Body of pancreas (tissue), 4 donors: ENCODE measurements around the gene MTIF2.

ENCODE experiments used
- CTCF ChIP-seq, 7 experiments: fragments of 450-650 bp in 4 of 7; fragments of 200-600 bp in 3 of 7; sonication (generic) in 3 of 7; IDR thresholded peaks; one replicate each; pipeline ENCODE4 v1.5.1; 2016 to 2019; ENCODE audit warnings: antibody characterized with exemption in 7 of 7
- POLR2A ChIP-seq, 3 donors: fragments of 450-650 bp; IDR thresholded peaks; one replicate each; pipeline ENCODE4 v1.6.1; 2016; ENCODE audit warnings: antibody characterized with exemption in 3 of 3, mild to moderate bottlenecking in 2 of 3

GRCh38 chr2:55200416-55200815 lies 68.6 kb downstream of the MTIF2 start:
- TF ChIP-seq POLR2A (IDR thresholded peaks at IDR 0.05) (no peak), CTCF (IDR thresholded peaks at IDR 0.05) (no peak)
